DND-41 (cell line): ENCODE measurements around the gene PXK.

Experiments used
- ATAC-seq: fragments of 200-7000 bp; cut with Tn5 transposase; 3 replicates; pipeline ENCODE4 v1.9.1; 2021; ENCODE audit warnings: low read depth; ENCODE audit not compliant: insufficient read depth
- DNase-seq: peaks from one replicate; pipeline ENCODE4 v3.0.0-alpha.2; 2020
- H2AFZ ChIP-seq: 2 replicates; pipeline ENCODE4 v1.6.0; 2012; ENCODE audit warnings: low read depth, low read length
- H3K27ac ChIP-seq: 2 replicates; pipeline ENCODE4 v1.5.1; 2012; ENCODE audit warnings: low read length, inconsistent platforms
- H3K27me3 ChIP-seq: fragments of 200-600 bp; sonication (generic); 2 replicates; pipeline ENCODE4 v1.6.0; 2012; ENCODE audit warnings: low read length, mild to moderate bottlenecking, inconsistent platforms; ENCODE audit not compliant: insufficient read depth, poor library complexity
- H3K36me3 ChIP-seq: 2 replicates; pipeline ENCODE4 v1.5.1; 2012; ENCODE audit warnings: low read length, inconsistent platforms; ENCODE audit not compliant: insufficient read depth
- H3K4me1 ChIP-seq: 2 replicates; pipeline ENCODE4 v1.5.1; 2012; ENCODE audit warnings: mild to moderate bottlenecking, low read length; ENCODE audit not compliant: insufficient read depth
- H3K4me2 ChIP-seq: 2 replicates; pipeline ENCODE4 v1.6.0; 2012; ENCODE audit warnings: mild to moderate bottlenecking, moderate library complexity, low read length, inconsistent platforms; ENCODE audit not compliant: insufficient read depth
- H3K4me3 ChIP-seq, 2 experiments: fragments of 200-600 bp in 1 of 2; shearing (Covaris generic) in 1 of 2; 2 replicates each; pipeline ENCODE4 v1.5.1; 2012 to 2016; ENCODE audit warnings: inconsistent platforms in 2 of 2, low read length in 2 of 2, mild to moderate bottlenecking in 2 of 2, low read depth in 1 of 2, moderate library complexity in 1 of 2
- H3K79me2 ChIP-seq: 2 replicates; pipeline ENCODE4 v1.6.0; 2012; ENCODE audit warnings: low read length, inconsistent platforms; ENCODE audit not compliant: insufficient read depth
- H3K9ac ChIP-seq: 2 replicates; pipeline ENCODE4 v1.6.0; 2012; ENCODE audit warnings: low read depth, mild to moderate bottlenecking, inconsistent platforms, low read length, moderate library complexity
- H3K9me3 ChIP-seq: 2 replicates; pipeline ENCODE4 v1.5.1; 2012; ENCODE audit warnings: low read length, moderate library complexity, mild to moderate bottlenecking, inconsistent platforms; ENCODE audit not compliant: insufficient read depth, severe bottlenecking
- H4K20me1 ChIP-seq: 2 replicates; pipeline ENCODE4 v1.6.0; 2012; ENCODE audit warnings: low read length; ENCODE audit not compliant: insufficient read depth
- EZH2 ChIP-seq: IDR thresholded peaks from 3 replicates; pipeline ENCODE4 v1.6.1; 2012; ENCODE audit warnings: borderline replicate concordance, low read depth, mild to moderate bottlenecking, moderate library complexity, low read length, inconsistent platforms; ENCODE audit not compliant: severe bottlenecking
- TF ChIP-seq, protein P1 (sequence below): IDR thresholded peaks from 2 replicates; pipeline ENCODE4 v1.5.1; 2012; ENCODE audit warnings: borderline replicate concordance, low read length, moderate library complexity, mild to moderate bottlenecking; ENCODE audit not compliant: poor library complexity, severe bottlenecking; ENCODE audit errors: extremely low read depth

PXK gene

DNA sequence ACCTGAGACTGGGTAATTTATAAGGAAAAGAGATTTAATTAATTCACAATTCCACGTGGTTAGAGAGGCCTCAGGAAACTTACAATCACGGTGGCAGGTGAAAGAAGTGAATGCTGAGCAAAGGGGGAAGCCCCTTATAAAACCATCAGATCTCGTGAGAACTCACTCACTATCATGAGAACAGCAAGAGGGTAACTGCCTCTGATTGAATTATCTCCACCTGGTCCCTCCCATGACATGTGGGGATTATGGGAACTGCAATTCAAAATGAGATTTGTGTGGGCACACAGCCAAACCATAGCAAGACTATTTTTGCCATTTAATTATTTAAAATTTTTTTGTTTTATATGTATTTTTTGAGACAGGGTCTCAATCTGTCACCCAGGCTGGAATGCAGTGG is 132.2 kb downstream of the PXK start:
- no peaks in the 10 kb centered on the region for H3K79me2 ChIP-seq
- no peak overlapping the region for H3K27ac ChIP-seq
- no peak overlapping the region for H3K9ac ChIP-seq
- no peaks in the 10 kb centered on the region for H4K20me1 ChIP-seq
- DNase-seq (no peak), ATAC-seq (no peak)
- TF ChIP-seq EZH2: no peak
- TF ChIP-seq, protein P1, sequence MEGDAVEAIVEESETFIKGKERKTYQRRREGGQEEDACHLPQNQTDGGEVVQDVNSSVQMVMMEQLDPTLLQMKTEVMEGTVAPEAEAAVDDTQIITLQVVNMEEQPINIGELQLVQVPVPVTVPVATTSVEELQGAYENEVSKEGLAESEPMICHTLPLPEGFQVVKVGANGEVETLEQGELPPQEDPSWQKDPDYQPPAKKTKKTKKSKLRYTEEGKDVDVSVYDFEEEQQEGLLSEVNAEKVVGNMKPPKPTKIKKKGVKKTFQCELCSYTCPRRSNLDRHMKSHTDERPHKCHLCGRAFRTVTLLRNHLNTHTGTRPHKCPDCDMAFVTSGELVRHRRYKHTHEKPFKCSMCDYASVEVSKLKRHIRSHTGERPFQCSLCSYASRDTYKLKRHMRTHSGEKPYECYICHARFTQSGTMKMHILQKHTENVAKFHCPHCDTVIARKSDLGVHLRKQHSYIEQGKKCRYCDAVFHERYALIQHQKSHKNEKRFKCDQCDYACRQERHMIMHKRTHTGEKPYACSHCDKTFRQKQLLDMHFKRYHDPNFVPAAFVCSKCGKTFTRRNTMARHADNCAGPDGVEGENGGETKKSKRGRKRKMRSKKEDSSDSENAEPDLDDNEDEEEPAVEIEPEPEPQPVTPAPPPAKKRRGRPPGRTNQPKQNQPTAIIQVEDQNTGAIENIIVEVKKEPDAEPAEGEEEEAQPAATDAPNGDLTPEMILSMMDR: no peak
- H3K4me3 ChIP-seq: no peak overlapping the region
- H3K27me3 ChIP-seq: no peaks in the 10 kb centered on the region
- H3K4me1 ChIP-seq: peaks cover 7% of the 10 kb centered on the region; the same call in 1 of the 2 replicates
- no peak overlapping the region for H2AFZ ChIP-seq
- H3K9me3 ChIP-seq: no peaks in the 10 kb centered on the region
- no peak overlapping the region for H3K4me2 ChIP-seq
- no peaks in the 10 kb centered on the region for H3K36me3 ChIP-seq

DNA sequence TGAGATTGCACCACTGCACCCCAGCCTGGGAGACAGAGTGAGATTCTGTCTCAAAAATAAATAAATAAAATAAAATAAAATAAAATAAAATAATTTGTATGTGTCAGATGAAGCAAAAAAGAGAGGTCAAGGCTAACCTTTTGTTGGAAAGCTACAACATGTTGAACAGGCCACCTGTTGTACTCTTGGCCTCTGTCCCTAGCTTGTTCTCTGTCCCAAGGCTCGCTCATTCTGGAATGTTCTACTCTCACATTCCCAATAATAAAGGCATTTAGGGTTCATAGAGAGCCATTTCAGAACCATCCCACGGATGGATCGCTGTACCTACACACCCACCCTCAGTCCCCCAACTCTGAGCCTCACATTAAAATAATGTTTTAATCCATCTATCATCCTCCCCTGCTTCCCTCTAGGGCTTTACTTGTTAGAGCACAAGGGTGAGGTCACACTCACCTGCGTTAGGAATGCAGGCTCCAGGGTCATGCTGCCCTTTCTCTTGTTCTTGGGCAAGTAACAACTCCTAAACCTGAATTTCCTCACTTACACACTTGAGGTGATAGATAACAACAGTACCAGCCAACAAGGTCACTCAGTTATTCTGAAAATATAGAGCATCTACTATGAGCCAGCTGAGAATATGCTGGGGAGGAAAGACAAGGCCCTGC is 134.3 kb downstream of the PXK start:
- H4K20me1 ChIP-seq: no peaks in the 10 kb centered on the region
- no peaks in the 10 kb centered on the region for H3K79me2 ChIP-seq
- H3K36me3 ChIP-seq: no peaks in the 10 kb centered on the region
- H3K9ac ChIP-seq: no peak overlapping the region
- H3K4me3 ChIP-seq: no peak overlapping the region
- ATAC-seq: no peak
- H3K27me3 ChIP-seq: no peaks in the 10 kb centered on the region
- H3K27ac ChIP-seq: no peak overlapping the region
- peaks cover 7% of the 10 kb centered on the region; the same call in 1 of the 2 replicates for H3K4me1 ChIP-seq
- DNase-seq: no peak
- H3K9me3 ChIP-seq: no peaks in the 10 kb centered on the region
- no peak overlapping the region for H3K4me2 ChIP-seq
- no peak for TF ChIP-seq EZH2
- TF ChIP-seq, protein P1: no peak
- H2AFZ ChIP-seq: no peak overlapping the region

DNA sequence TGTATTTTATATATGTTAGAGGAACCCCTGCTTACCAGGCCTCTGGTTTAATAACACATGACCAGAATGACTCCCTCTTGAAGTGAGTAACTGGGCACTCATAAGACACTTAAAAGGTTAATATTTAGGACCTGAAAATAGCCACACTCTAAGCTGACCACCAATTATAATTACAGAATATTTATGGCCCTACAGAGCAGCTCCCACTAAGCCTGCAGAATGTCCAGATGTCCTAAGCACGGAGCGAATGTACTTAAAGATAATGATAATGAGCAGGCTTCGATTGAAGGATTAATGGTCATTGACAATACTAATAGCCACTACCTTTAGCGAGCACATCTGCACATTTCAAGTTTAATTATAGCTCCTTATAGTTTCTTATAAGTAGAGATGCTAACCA is 136.4 kb downstream of the PXK start:
- Histone ChIP-seq H3K4me1 (no peaks in the 10 kb centered on the region; the same call in 1 of the 2 replicates), H3K27me3 (no peaks in the 10 kb centered on the region), H3K36me3 (no peaks in the 10 kb centered on the region), H2AFZ (no peak overlapping the region), H3K79me2 (no peaks in the 10 kb centered on the region), H3K27ac (no peak overlapping the region), H4K20me1 (no peaks in the 10 kb centered on the region), H3K9me3 (no peaks in the 10 kb centered on the region), H3K9ac (no peak overlapping the region), H3K4me3 (no peak overlapping the region), H3K4me2 (no peak overlapping the region)
- no peak for TF ChIP-seq EZH2
- TF ChIP-seq, protein P1: no peak
- no peak for DNase-seq
- no peak for ATAC-seq
